Stimulated activated CD4-positive, alpha-beta T cell treated with anti-CD3 and anti-CD28 coated beads, Interleukin-15, amount 100 ng/mL, for 24 hours (primary cell): ENCODE data around the gene ADAMTSL3.

Experiments used
- DNase-seq: peaks from one replicate; pipeline ENCODE4 v3.0.0-alpha.2; 2020

Gene ADAMTSL3

DNA sequence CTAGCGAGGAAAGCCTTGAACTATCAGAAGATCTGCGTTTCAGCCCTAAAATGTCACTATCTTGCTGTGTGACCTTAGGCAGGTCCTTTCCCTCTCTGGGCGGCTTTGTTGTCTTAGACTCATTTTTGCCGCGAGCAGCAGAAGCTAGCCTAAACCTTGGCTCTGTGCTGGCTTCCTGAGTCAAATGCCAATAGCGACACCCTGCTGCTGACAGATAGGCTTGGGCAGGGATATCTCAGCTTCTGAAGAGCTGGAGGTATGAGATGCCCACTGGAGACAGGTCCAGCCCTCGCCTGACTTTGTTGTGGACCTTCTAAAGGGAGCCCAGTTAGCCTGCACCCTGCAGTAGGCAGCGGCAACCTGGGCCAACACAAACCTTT, 1.3 kb downstream of the ADAMTSL3 start:
- no peak for DNase-seq

DNA sequence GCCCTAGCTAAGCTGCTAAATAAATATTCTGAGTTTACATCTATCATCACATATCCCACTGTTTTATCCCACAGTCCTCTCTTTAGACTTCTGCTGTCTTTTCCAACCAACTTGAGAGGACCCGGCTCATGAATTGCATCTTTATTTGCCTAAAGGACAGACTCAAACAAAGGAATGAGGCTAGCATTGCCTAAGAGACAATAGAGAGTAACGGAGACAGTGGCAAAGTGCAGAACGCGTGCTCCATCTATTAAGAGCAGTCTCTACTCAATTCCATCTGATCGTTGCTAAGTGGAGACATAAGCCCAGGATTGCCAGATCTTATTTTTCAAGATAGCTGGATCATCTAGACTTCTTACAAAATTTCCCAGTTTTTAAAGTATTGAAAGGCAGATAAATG, 2.3 kb downstream of the ADAMTSL3 start:
- DNase-seq, result no peak

DNA sequence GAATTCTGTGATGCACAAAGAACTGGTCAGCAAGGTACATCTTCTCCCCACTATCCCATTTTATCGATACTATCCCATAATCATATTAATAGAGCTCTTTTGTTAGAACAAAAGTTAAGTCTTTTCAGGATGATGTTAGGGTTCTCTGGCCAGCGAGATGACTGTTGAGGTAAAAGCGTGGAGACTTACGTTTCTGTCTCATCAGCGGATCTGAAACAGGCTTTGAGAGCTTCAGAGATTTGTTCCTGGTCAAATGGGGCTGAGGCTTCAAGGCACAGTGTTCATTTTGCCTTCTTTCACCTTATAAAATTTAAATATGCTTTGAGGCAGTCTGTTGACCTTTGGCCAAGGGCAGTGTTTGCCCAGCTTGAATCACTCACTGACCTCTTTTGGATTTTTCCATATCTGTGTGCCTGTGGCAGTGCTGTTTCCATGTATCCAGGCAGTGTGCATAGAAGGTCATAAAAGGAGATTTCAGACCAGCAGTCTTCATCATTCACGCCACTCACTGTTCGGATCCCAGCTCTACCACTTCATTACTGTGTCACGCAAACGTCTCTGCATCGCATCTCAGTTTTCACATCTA, 3.1 kb downstream of the ADAMTSL3 start:
- no peak for DNase-seq

DNA sequence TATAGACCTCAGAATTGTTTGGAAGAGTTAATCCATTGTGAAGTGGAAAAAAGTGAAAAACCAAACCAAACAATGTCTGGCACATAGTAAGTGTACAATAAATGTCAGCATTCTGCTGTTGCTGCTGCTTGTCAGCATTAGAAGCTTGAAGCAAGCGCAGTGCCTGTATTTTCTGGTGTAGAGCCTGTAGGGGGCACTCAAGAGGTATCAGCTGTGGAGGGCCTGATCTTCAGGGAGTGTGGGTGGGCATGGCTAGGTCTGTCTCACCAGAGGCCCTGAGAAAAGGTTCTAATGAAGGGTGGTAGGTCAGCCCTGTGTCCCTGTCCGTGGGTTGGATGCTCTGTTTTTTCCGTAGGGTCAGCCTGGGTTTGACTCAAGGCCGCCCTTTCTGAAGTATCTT, 3.6 kb downstream of the ADAMTSL3 start:
- DNase-seq, result no peak

DNA sequence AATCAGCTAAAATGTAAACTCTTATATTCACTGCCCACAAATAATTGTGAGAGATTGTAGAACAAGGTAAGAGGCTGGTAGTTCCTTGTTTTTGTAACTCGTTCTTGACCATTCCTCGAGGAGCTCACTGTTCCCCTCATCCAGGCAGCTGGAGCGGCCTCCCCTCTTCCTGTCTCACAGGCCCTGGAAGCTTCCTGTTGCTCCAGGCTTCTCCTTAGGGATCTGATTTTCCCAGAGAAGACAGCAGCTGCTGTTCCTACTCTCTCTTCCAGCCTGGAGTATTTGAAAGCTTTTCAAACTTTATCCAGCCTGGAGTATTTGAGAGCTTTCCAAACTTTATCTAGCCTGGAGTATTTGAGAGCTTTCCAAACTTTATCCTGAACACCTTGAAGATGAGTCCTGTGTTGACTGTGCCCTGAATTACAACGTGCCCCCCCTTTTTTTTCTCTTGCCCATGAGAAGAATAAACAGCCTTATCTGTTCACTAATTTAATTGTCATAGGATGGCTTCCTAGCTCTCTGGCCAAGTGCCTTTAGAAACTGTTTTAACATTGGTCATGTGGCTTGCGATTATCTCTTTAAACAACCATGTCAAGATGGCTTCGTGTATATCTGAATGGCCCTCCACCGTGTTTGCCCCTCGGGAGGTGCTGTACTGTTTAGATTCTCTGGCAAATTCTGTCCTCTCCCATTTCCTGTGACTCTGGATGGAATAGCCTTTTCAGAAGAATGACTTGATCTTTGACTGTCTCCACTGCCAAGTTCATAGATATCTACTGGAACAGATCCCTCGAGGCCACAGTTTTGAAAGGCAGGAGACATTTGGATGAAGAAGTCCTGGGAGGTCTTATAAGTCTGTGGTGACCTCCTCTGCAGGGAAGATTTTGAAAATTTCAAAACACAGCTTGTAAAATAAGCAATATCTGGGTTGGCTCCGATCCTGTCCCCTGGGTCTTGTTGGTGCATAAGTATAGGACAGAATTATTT, 4.8 kb downstream of the ADAMTSL3 start:
- DNase-seq, result no peak

DNA sequence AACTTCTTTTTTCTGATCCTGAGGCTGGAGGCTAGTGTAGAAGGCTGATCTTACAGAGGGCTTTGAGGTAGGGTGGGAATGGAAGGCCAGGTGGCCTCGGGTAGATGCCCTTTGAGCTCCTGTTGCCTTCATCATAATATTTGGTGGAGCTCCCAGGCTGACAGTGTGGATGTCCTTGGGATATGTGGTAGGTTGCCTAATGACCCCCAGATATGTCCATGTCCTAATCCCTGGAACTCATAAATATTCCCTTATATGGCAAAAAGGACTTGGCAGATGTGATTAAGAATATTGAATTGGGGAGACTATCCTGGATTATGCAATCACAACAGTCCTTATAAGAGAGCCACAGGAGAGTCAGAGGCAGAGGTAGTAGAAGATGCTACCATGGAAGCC, 5.5 kb downstream of the ADAMTSL3 start:
- no peak for DNase-seq

DNA sequence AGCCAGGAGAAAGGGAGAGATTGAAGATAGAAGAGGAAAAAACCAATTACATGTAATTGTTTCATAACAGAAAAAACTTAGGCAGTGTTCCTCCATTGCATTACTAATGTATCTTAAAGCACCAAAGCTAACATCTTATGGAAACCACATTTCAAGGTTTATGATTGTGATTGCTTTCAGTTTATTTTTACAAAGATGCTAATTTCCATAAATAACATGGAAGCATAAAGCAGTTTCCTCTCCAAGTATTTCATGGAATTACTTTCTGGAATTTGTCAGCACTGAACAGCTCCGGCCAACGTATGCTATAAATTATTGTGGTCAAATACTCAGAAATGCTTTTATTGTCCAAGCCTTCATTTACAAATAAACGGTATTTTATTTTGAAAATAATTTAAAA, 11.6 kb downstream of the ADAMTSL3 start:
- DNase-seq, result no peak

DNA sequence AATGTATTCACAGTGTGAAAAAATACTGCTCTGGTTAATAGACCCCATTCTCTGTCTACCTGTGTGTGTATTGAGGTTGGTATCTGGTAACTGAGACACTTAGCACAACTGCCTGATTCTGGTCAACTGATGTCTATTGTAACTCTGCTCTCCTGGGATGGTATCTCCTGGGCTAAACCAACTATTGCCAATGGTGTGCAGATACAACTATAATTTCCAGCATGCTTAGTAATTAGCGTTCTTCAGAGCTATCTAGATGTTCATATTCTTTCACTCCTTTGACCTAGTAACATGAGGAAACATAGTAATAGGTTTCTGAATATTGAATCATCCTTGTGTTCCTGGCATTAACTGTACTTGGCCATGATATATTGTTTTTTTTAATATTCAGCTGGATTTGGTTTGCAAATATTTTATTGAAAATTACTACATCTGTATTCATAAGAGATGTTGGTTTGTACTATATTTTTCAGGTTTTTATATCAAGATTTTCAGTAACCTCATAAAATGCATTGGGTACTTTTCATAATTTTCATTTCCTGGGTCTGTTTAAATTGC, 16.8 kb downstream of the ADAMTSL3 start:
- no peak for DNase-seq

DNA sequence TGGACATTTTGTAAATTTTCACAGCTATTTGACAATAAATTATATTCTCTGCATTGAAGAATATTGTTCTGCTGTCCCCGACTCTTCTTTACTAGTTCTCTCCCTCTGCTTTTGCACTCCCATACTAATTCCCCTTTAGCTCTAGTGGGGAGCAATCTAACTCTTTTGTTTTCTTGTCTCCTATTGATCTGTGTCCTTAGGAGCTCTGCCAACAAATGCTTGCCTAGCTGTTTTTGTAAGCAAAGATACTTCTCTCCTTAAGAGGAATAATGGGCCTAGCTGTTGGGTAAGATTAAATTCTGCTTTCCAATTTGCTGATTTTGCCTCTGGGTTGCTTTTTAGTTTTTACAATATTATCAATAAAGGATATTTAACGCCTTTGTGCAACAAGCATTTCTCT, 17.7 kb downstream of the ADAMTSL3 start:
- DNase-seq, result no peak

DNA sequence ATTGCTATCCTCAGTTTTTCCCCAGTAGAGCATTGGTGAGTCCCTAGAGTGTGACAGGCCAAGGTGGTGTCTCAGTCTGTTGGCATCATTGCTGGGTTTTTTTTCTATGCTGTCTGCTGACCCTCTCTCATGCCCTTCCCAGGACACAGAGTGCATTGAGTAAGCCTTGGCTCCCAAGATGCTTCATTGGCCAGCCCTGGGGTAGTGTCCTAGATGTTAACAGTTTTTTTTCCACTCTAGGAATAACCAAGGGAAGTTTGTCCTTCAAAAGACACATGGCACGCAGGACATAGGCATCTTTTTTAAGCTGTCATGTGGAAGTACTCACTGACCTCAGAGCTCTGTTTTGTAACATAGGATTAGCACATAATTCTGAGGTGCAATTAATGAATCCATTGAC, 19.5 kb downstream of the ADAMTSL3 start:
- no peak for DNase-seq

DNA sequence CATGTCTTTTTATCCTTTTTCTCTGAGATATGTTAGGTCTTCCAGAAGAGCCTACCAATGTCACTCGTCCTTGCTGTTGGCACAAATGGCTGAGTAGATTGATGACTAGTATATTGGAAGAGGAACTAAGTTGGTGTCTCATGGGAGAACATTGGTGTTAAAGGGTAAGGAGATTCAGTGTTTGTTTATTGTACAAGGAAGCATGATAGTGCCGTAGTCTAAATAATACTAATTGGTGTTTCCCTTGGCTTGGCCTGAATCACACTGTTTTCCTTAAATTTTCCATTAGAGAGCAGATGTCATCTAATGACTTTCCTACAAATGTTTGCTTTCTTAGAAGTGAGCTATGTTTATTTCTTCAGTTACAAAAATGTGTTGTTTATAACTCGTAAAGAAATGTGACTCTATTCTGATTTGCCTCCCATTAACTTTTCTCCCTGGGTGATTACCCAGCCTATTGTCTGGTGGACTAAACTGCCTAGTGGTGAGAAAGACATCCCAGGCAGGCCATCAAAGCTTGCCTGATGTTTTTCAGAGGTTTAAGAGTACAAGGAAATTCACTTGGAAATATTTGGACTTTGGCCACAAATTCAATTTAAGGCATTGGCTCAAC, 28.7 kb downstream of the ADAMTSL3 start:
- no peak for DNase-seq

DNA sequence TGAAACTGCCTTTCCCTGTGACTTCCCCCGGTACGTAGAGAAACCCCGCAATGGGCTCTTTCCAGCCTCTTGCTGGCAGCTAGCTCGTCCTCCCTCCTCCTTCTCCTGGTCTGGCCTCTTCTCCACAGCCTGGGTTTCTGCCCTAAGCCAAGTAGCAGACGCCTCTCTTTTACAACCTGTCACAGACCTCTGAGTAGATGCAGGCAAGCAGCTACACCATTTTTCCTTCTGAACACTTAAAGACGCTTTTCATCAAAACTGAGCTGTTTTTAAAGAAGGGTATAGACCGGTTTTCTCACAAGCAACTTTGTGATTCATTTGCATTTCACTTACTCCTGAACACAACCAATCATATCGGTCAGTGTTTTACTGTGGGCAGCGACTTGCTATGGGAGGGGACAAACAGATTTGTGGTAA, 32.0 kb downstream of the ADAMTSL3 start:
- no peak for DNase-seq

DNA sequence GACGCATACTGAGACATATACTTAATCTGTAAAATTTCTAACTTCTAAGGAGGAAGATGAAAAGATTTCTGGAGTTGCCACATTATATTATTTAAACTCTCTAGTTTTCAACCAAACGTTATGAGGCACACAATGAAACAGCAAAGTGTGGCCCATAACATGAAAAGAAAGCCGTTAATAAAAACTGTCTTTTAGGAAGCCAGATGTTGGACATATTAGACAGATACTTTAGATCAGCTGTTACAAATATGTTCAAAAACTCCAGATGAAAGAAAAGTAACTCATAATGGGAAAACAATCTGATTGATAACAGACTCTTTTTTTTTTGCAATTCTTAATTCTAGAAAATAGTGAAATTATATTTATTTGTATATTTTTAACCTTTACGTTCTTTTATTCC, 34.3 kb downstream of the ADAMTSL3 start:
- no peak for DNase-seq

DNA sequence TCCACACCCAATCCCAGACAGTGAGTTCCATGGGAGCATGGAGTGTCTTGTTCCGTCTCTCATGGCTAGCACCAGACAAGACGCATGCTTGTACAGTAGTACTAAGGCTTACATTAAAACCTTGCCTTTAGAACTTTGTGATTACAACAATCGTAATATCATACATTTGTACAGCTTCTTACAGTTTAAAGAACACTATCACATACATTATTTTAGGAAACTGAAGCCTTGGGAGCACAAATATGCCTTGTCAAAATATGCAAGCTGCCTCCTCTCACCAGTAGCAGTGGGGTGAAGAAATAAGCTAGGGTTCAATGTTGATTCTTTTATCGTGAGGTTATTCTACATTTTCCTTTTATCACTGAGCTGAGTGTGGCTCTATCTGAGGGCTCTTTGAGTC, 36.8 kb downstream of the ADAMTSL3 start:
- no peak for DNase-seq

DNA sequence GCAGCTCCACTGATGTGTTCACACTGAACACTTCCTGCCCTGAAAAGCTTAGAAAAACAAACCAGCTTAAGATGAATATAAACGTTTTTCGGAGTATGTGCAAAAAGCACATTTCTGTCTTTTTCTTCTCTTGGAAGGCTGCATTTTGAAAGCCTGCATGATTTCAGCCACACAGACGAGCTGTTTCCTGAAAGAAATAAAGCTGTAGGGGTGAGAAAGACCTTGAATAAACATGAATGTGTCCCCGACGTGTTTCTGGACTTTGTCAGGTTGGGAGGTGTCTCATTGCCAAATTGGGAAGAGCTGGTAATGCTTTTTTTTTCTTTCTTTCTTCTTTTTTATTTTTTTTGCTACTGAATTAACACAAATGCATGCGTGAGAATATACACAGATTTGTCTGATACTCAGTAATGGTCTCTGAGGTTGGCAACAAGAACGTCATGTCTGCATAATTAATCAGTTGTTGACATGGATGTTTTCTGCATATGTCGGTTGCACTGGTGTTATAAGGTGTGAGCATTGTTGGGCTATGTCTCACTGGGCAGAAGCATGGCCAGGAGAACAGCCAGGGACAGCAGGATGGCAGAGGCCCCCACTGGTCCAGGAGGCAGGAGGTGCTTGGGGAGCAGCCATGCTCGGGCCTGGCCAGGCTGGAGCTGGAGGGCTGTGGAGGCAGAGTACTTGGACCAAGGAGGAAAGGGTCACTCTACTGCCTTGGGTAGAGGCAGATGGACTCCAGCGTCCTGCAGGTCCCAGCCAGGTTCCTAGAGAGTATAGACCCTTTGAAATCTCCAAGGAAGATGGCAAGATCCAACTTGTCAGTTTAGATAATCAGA, 39.0 kb downstream of the ADAMTSL3 start:
- no peak for DNase-seq

DNA sequence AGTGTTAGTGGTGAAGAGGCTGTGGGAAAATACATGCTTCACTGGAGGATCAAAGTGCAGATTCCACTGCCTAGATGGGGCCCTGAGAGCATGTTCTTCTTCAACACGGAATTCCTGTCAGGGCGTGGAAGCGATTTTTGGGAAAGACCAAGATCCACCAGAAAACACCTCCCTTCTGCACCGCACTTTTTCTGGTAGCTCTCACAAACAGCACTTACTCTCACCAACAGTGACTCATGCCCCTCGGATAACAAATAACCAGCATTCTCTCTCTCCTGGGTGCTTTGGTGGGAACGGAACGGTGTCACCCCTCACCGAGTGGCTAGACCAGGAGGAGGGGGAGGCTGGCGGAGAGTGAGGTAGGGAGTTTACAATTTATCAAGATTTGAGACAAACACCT, 40.1 kb downstream of the ADAMTSL3 start:
- no peak for DNase-seq

DNA sequence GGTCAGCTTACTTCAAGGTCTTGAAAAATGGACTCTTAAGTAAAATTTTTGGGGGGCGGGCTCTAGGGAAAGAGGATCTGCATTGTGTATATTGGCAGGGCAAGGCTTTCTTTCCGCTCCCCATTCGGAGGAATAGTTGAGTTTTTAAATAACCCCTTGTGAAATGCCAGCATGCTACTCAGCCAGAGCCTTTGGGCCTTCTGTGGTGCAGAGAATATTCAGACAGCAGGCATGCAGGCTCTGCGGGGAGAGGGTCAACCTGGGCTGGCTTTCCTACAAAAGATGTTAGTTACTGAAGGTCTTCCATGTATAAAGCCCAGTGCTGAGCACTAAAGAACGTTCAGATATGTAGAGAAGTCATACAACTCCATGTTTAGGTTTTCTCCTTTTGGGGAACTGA, 40.6 kb downstream of the ADAMTSL3 start:
- no peak for DNase-seq

DNA sequence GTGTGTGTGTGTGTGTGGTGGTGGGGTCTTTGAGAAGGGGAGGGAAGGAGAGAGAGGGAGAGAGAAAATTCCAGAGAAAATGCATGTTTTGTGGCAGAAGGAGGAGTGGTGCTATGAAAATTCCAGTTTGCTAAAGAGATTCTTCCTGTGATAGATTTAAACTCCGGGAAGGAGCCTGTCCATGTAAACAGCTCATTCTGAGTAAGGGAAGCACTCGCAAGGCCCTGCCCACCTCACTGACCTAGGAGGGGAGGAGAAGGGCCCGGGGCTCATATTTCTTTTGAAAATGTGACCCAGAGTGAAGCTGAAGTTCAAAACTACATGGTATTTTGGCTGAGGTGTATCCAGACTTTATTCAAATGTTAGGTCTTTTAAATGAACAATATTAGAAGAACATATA, 41.3 kb downstream of the ADAMTSL3 start:
- DNase-seq, result no peak

DNA sequence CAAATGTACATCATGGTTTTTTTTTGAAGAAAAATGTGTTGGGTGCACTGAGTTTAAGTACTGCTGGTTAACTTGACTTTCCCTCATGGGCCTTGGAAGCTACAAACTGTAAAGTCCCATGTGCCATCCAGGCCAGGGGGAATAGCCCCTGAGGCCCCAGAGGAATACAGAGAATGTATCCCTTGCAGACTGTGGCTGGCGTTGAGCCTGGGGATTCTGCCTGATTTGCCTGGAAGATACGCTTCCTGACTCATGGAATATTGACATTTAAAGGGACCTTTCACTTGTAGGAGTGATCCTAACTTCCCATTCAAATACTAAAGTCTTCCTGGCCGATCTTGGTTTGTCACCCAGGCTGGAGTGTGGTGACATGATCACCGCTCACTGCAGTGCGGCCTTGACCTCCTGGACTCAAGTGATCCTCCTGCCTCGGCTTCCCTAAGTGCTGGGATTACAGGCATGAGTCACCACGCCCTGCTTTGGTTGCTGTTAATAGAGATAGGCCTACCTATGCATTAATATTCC, 42.0 kb downstream of the ADAMTSL3 start:
- no peak for DNase-seq

DNA sequence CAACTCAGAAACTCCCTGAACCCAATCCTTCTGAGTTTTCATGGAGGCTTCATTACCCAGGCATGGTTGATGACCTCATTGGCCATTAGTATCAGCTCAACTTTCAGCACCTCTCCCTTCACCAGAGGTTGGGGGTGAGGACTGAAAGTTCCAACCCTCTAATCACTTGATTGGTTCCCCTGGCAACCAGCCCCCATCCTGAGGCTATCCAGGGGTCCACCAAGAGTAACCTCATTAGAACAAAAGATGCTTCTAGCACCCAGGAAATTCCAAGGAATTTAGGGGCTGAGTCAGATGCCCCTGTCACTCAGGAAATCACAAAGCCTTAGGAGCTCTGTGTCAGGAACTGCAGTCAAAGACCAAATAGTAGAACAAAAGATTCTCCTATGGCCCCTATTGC, 43.8 kb downstream of the ADAMTSL3 start:
- DNase-seq, result no peak

DNA sequence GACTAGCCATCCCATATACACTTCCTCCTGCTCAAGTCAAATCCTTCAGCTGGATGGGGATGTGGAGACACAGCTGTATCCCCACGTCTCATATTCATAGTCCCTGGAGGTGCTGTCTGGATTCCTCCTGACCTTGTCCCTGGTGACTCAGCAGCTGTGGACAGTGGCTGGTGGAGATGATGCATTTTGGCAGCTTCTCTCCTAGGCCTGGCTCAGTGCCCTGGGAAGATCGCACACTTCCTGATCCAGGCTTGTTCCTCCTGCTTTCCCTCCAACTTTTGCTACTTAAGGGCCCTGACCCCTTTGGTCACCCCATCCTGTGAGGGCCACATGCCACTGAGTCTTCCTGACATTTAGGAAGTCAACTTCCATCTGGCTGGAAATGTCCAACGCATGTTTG, 44.4 kb downstream of the ADAMTSL3 start:
- no peak for DNase-seq

DNA sequence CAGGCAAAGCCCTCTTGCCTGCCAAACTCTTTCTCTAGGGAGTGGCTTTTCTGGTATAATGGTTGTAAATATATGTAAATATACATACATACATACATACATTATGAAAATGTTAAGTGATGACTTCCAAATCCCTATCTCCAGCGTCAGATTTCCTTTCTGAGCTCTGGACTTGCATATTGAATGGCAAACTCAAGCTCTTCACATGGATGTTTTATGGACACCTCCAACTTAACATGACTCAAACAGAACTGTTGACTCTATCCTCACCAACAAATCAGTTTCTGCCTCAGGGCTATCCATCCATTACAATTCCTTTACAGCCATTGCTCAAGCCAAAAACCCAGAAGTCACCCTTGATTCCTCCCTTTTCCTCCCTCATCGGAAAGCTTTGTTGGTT, 45.1 kb downstream of the ADAMTSL3 start:
- DNase-seq, result no peak

DNA sequence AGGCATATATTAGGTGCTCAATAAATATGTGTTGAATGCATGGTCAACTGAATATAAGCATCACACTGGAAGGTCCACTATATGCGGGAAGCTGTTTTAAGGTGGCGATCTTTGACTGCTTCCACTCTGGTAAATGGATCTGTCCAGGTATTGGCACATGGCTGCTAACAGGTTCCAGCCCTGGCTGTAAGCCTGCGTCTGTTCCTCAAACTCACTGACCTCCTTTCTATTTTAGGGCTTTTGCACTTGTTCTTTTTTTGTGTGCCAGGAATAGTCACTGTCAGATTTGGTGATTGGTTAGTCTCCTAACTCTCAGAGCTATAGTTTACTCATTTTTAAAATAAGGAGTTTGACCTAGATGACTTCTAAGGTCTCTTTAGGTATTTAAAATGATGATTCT, 46.2 kb downstream of the ADAMTSL3 start:
- DNase-seq, result no peak
